H54 (cell line): ENCODE measurements around the gene GXYLT2.

Source experiments
- DNase-seq: peaks from one replicate; pipeline ENCODE4 v3.0.0; 2011; ENCODE audit warnings: low spot score, mixed read lengths; ENCODE audit not compliant: insufficient read length
- FAIRE-seq: peaks from 3 replicates; lab custom pipeline; 2011; peaks lifted over from hg19 to GRCh38; lab: Jason Lieb, UNC
- POLR2A ChIP-seq: IDR thresholded peaks from 2 replicates; pipeline ENCODE4 v1.6.1; 2011; ENCODE audit warnings: low read depth, mild to moderate bottlenecking, low read length

The GXYLT2 gene

DNA sequence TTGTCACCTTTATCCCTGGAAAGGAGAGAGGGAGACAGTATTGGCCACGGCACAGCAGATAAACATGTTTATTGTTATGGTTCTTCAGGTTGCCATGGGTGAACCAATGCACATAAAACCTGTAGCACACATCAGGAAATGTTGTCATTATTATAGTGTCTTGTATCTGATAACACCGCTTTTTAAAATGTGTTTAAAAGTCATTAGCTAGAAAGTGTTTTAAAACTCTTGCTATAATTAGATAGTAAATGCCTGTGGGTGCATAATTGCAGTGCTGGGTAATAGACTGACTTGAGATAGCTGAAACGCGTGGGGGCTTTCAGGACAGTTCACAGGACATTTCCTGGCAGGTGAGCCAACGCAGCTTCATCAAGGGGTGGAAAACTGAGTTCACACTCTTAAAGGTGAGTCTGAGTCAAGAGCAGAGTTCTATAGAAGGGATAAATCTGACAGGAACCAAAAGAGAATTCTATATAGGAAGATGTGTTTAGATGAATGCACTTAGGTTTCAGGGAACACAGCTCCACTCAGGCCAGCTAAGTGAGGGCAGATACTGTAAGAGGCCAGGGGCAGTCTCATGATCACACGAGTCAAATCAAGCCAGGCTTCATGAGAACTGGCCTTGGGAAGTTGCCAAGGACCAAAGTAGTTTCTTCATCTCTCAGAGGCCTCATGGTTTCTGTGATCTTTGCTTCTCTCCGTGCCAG lies 73.1 kb downstream of the GXYLT2 start:
- DNase-seq (no peak), FAIRE-seq (no peak)
- TF ChIP-seq POLR2A = no peak

DNA sequence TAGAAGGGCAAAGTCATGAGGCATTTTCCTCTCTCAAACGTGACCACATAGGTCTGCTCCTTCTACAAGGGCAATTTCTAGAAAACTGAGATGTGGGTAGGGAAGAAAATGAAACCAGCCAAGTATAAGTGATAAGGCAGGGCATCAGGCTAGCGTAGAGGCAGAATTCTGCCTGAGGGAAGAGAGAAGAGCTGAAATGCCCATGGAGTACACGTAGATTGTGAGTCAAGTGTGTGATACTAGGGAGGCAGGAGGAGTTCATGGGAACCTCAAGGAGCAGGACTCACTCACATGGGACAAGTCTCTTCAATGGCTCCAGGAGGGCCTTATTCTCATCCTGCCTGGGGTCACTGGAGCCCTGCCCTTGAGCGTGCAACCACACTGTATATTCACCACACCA lies 73.9 kb downstream of the GXYLT2 start:
- no peak for FAIRE-seq
- TF ChIP-seq POLR2A = no peak

DNA sequence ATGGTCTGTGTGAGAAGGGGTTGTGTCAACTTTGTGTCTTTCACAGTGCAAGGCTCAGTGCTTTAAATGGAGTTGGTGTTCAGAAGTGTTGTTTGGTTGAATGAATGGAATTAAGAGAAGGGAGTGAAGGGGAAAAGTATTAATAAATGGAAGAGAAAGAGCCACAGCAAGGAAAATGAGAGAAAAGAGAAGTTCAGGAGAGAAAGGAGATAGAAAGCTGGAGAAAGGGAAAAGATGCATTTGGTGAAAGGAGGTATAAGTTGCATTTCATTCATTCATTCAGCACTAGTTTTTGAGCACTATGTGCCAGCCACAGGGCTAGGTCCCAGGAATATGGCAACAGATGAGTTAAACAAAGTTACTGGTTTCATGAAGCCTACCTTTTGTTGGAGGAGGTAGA lies 74.5 kb downstream of the GXYLT2 start:
- DNase-seq = no peak
- TF ChIP-seq POLR2A = no peak
- no peak for FAIRE-seq

More for the DNA sequence above, 73.9 kb downstream of the GXYLT2 start:
- no peak for DNase-seq

DNA sequence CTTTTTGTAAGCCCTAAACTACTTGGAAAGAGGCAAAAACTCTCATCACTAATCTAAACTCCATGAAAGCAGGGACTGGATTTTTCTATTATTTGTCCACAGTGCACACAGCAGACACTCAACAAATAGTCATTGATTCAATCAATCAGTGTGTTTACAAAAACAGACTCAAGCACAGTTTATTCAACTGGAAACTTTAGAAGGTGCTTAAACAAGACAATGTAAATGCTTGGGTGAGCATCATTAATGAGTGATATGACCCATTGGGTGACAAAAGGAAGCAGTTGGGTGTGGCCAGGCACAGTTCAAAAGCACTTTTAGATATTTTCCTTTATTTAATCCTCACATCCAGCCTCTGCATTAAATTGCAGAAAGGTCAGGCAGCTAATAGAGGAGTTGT lies 76.8 kb downstream of the GXYLT2 start:
- no peak for FAIRE-seq
- DNase-seq = no peak
- no peak for TF ChIP-seq POLR2A

DNA sequence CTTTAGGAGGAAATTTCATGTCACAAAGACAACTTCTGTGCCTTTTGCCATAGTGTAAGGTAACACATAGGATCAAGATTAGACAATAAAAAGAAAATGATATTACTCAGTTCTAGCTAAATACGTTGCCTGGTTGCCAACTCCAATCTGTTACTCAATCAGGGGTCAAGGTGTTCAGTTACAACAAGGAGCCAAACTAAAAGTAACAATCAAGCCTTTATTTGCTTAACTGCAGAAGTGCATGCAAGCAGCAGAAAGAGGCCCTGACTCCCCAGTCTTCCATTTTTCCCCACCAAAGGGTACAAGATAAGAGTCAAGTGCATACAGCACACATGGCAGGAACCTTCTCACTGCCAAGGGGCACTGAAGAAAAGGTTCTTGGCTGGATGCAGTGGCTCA lies 80.4 kb downstream of the GXYLT2 start:
- DNase-seq = no peak
- no peak for TF ChIP-seq POLR2A
- no peak for FAIRE-seq

DNA sequence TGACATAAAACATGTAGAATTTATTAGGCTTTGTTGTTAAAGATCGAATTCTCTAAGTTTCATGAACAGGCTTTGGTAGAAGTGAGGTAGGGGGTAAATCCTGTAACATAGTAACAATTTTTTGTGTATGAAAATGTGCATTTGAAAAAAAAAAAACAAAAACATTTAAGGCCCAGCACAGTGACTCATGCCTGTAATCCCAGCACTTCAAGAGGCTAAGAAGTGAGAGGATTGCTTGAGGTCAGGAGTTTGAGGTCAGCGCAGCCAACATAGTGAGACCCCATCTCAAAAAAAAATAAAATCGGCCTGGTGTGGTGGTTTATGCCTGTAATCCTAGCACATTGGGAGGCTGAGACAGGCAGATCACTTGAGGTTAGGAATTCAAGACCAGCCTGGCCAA lies 81.9 kb downstream of the GXYLT2 start:
- FAIRE-seq (no peak), DNase-seq (no peak)
- no peak for TF ChIP-seq POLR2A

DNA sequence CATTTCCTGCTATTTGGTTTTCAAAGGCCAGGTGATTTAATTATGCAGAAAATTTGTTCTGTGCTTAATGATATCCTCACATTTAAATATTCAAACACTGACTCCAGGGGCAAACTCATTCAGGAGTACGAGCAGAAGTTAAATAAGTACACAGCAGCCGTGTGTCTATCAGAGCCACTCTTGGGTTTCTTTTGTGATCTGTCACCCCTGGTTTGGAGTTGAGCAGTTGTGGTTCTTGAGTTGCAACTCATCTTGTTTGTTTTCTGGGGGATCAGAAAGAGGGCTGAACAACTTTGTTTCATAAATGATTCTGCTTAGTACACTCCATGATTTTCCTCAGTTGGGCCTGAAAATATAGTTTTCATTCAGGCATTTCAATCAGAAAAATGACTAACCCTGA lies 83.1 kb downstream of the GXYLT2 start:
- FAIRE-seq (no peak), DNase-seq (no peak)
- no peak for TF ChIP-seq POLR2A

DNA sequence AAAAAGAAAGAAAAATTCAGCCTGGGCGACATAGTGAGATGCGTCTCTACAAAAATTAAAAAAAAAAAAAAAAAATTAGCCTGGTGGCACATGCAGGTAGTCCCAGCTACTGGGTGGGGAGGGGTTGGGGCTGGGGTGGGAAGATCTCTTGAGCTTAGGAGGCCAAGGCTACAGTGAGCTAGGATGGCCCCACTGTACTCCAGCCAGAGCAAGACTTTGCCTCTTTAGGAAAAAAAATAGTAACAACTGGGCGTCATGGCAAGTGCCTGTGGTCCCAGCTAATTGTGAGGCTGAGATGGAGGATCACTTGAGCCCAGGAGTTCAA lies 84.8 kb downstream of the GXYLT2 start:
- no peak for TF ChIP-seq POLR2A
- DNase-seq = no peak
- FAIRE-seq = no peak

DNA sequence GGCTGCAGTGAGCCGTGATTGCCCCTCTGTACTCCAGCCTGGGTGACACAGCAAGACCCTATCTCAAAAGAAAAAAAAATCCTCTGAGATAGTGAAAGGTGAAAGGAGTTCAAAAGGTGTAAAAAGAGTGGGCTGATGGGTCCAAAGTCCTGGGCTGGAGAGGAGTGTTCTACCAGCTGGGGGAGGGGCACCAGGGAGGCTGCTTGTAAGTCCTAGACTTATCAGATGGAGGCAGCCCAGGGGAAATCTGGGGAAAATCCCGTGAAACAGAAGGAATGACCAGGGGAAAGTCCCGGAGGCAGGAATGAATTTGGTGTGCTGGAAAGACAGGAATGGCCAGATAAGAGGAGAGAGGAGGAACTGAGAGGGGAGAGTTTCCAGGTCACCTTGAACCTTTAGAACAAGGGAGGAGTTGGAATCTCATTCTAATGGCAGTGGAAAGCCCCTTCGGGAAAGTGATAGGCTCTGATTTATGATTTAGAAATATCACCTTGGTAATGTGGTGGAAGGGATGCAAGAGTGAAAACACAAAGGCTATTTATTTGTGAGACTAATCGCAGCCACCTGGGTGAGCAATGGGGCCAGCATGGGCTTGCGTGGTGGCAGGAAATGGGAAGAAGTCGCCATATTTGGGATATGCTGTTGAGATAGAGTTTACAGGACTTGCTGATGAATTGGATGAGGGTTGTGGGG lies 85.3 kb downstream of the GXYLT2 start:
- DNase-seq (no peak), FAIRE-seq (no peak)
- no peak for TF ChIP-seq POLR2A

DNA sequence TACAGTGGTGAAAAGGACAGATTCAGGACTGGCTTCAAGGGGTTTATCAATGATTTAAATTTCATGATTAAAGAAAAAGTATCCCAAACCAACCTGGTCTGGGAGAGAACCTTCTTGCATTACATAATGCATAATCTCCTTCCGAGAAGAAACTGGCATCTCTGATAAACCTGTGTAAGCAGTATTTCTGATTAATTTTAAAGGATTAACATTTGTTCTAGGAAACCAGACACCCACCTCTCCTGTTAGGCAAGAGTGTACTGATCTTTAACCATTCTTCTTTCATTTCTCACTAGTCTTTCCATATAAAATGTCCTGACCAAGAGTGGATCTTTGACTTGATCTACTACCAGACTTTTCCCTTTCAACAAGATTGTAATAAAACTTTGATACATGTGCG lies 85.9 kb downstream of the GXYLT2 start:
- FAIRE-seq = no peak
- no peak for TF ChIP-seq POLR2A

DNA sequence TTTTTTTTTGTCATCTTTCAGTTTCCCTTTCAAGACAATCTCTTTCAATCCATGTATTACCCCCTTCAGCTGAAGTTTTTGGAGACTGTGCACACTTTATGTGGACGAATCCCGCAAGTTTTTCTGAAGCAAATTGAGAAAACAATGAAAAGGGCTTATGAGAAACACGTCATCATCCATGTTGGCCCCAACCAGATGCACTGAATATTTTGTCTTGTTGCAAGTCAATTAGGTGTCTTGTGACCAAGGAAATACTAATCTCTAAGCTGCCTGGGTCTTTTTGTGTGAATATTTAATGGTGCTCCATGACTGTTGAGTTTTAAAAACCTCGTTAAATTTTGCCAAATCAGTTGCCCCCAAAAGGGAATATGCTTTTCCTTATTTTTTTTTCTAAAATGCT lies 87.1 kb downstream of the GXYLT2 start:
- TF ChIP-seq POLR2A = no peak
- FAIRE-seq = no peak
- DNase-seq = no peak

More for the DNA sequence above, 85.9 kb downstream of the GXYLT2 start:
- DNase-seq = no peak

DNA sequence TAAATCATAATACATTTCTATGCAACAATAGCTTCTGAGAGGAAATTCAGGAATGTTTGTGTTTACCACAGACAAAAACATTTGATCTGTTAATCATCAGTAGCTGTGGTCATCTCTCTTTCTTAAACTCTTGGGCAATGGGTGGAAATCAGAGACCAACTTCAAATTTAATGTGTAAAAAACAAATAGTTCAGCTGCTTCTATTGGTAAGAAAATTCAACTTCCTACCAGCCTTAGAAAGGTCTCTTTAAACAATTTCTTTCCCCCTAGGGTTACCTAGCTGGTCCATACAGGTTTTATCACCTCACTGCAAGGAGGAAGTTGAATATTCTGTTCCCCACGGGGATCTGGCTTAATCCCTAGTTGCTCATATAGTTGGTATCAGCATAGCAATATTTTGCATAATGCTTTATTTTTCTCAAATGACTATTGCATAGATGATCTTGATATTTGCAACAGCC lies 88.5 kb downstream of the GXYLT2 start:
- FAIRE-seq (no peak), DNase-seq (no peak)
- no peak for TF ChIP-seq POLR2A

DNA sequence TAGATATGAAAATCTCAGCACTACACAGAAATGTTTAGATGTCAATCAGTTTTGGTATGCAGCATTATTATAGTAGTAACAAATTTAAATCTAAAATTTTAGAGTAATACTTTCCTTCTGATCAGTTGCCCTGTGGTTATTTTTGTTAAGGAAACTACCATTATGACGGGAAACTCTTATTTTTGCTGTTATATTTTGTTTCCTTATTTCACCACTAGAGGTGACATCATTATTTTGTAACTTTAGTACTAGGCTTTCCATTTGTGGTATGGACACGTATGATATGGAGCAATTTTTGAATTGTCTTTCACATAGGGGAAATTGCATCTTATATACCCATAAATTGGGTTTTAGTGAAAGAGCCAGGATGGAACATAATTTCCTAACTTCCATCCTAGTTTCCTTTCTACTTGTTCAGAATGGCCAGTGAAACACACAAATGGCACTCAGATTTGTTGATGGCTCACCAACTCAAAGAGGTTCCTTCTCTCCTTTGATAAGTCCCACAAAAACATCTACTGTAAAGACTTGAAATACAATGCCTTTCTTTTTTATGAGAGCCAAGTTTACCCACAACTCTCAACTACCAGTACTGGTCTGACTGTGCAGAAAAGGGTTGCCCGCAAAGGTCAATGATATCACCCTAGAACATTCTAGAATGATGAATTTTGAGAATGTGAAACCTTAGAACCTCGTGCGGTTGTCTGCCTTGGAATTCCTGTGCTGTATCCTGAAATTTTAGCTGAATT lies 89.4 kb downstream of the GXYLT2 start:
- FAIRE-seq = no peak
- no peak for TF ChIP-seq POLR2A
- DNase-seq = no peak

DNA sequence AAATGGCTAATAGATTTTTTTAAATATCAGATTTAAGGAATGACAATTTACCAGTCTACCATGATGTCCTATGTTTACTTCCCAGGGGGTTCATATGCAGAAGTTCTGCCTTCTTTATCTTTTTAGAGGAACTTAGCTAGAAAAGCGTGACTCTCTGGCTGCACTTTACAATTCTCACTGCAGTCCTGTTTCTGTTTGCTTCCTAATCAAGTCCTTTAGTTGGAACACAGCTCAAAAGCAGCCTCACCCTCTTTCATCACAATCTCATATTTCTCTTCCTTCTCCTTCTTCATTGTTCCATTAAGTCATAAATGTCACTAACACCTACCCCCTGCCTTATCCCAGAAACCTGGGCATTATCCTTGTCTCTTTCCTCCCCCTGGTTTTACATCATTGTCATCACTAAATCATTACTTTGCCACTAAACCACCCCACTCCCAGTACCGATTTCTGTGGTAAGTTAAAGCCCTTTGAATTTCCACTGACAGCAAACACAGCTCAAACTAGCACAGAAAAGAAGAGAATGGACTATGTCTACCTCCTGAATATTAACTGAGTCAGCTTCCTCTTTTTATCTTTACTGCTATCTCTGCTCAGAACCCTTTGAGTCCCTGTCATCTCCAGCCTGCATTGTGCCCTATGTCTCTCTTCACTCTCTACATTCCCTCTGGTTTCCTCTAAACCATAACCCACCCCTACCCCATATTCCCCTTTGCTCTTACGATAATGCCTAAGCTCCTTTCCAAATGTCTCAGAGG lies 94.9 kb downstream of the GXYLT2 start:
- FAIRE-seq = no peak
- TF ChIP-seq POLR2A = no peak
- no peak for DNase-seq

DNA sequence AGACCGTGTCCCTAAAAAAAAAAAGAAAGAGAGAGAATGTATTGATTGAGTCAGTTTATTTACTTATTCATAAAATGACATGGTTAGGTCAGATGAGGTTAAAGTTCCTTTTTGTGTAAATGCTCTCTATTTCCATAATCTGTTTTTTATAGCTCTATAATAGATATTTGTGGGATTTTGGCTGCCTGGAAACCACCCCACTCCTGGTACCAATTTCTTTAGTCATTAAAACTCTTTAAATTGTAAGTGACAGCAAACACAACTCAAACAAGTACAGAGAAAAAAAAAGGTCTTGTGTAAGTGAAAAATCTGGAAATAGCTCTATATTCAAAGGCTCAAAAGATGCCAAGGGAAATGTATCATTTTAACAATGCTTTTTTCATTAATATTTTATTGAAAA lies 97.7 kb downstream of the GXYLT2 start:
- FAIRE-seq = no peak
- DNase-seq = no peak
- no peak for TF ChIP-seq POLR2A
